HEK293T (cell line): ENCODE data around the gene ZMYM2.
"Not testable (repeated sequence)": the region's sequence is repeated elsewhere in the genome, so short reads cannot be mapped to it uniquely, and the experiment has no call there.

Source experiments
- CTCF ChIA-PET: fragments of 350-600 bp; formaldehyde crosslinking; extraction: SDS; loops from one replicate; lab custom pipeline; 2021; ENCODE audit warnings: antibody characterized with exemption, inconsistent platforms; lab: Yijun Ruan, JAX
- POLR2A ChIA-PET: fragments of 350-600 bp; formaldehyde crosslinking; extraction: SDS; loops from one replicate; lab custom pipeline; 2020; ENCODE audit warnings: antibody characterized with exemption, inconsistent platforms; lab: Yijun Ruan, JAX
- DNase-seq: peaks from one replicate; pipeline ENCODE4 v3.0.0; 2012; ENCODE audit warnings: mixed read lengths; ENCODE audit errors: extremely low spot score
- ARNT ChIP-seq: fragments of 450-650 bp; IDR thresholded peaks from 2 replicates; pipeline ENCODE4 v1.6.1; 2017; ENCODE audit warnings: mild to moderate bottlenecking
- BHLHE40 ChIP-seq: fragments of 450-650 bp; IDR thresholded peaks from 2 replicates; pipeline ENCODE4 v1.6.1; 2016; ENCODE audit warnings: mild to moderate bottlenecking, moderate library complexity, borderline replicate concordance
- CTBP1 ChIP-seq: fragments of 450-650 bp; IDR thresholded peaks from 2 replicates; pipeline ENCODE4 v1.6.1; 2016; ENCODE audit warnings: borderline replicate concordance
- ELF4 ChIP-seq: fragments of 450-650 bp; IDR thresholded peaks from 2 replicates; pipeline ENCODE4 v1.6.1; 2017; ENCODE audit warnings: antibody characterized with exemption
- FOXA1 ChIP-seq: fragments of 450-650 bp; IDR thresholded peaks from 2 replicates; pipeline ENCODE4 v1.6.1; 2016; ENCODE audit warnings: mild to moderate bottlenecking
- FOXK2 ChIP-seq: fragments of 450-650 bp; IDR thresholded peaks from 2 replicates; pipeline ENCODE4 v1.6.1; 2016; ENCODE audit warnings: mild to moderate bottlenecking
- FOXM1 ChIP-seq: fragments of 450-650 bp; IDR thresholded peaks from 2 replicates; pipeline ENCODE4 v1.6.1; 2017; ENCODE audit warnings: mild to moderate bottlenecking, borderline replicate concordance
- HDGF ChIP-seq: fragments of 450-650 bp; IDR thresholded peaks from 2 replicates; pipeline ENCODE4 v1.6.1; 2017; ENCODE audit warnings: antibody characterized with exemption, borderline replicate concordance
- L3MBTL2 ChIP-seq: fragments of 450-650 bp; conservative IDR thresholded peaks from 2 replicates; pipeline ENCODE4 v1.6.1; 2016; ENCODE audit warnings: mild to moderate bottlenecking
- LEF1 ChIP-seq: fragments of 450-650 bp; IDR thresholded peaks from 2 replicates; pipeline ENCODE4 v1.6.1; 2017; ENCODE audit warnings: mild to moderate bottlenecking, borderline replicate concordance
- NFRKB ChIP-seq: fragments of 450-650 bp; IDR thresholded peaks from 2 replicates; pipeline ENCODE4 v1.6.1; 2016; ENCODE audit warnings: mild to moderate bottlenecking, moderate library complexity
- SP1 ChIP-seq: fragments of 450-650 bp; IDR thresholded peaks from 2 replicates; pipeline ENCODE4 v1.6.1; 2017
- SUZ12 ChIP-seq: fragments of 450-650 bp; IDR thresholded peaks from 2 replicates; pipeline ENCODE4 v1.6.1; 2016; ENCODE audit warnings: mild to moderate bottlenecking
- TARDBP ChIP-seq: fragments of 450-650 bp; IDR thresholded peaks from 2 replicates; pipeline ENCODE4 v1.6.1; 2016
- ZNF384 ChIP-seq: fragments of 450-650 bp; IDR thresholded peaks from 2 replicates; pipeline ENCODE4 v1.6.1; 2016
- TF ChIP-seq, protein P1 (sequence below): fragments of 450-650 bp; IDR thresholded peaks from 2 replicates; pipeline ENCODE4 v1.6.1; 2016

Gene ZMYM2

DNA sequence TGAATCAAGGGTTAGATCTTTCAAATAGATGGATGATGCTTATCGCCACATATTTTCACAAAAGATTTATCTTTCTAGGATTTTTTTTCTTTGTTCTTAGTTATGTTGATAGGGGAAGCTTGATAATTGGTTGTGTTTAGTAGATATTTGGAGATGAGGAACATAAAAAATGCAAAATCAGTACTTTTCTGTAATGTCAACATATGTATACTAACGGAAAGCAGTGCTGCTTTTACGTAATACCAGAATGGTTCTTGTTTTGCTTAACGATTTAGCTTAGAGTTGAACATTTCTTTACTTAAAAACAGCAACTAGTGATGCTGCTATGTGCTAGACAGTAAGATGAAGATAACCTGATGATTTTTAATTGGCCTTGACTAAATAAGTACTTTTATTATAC is 3.0 kb downstream of the ZMYM2 start:
- POLR2A ChIA-PET = no interaction called here
- TF ChIP-seq SP1 (no peak), ELF4 (no peak), TARDBP (no peak), ZNF384 (no peak), LEF1 (no peak), FOXM1 (no peak), FOXA1 (no peak), NFRKB (no peak), CTBP1 (no peak), FOXK2 (no peak), ARNT (no peak), L3MBTL2 (no peak), SUZ12 (no peak), BHLHE40 (no peak), HDGF (no peak)
- TF ChIP-seq, protein P1, sequence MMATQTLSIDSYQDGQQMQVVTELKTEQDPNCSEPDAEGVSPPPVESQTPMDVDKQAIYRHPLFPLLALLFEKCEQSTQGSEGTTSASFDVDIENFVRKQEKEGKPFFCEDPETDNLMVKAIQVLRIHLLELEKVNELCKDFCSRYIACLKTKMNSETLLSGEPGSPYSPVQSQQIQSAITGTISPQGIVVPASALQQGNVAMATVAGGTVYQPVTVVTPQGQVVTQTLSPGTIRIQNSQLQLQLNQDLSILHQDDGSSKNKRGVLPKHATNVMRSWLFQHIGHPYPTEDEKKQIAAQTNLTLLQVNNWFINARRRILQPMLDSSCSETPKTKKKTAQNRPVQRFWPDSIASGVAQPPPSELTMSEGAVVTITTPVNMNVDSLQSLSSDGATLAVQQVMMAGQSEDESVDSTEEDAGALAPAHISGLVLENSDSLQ = no peak
- DNase-seq = no peak
- CTCF ChIA-PET = no interaction called here

DNA sequence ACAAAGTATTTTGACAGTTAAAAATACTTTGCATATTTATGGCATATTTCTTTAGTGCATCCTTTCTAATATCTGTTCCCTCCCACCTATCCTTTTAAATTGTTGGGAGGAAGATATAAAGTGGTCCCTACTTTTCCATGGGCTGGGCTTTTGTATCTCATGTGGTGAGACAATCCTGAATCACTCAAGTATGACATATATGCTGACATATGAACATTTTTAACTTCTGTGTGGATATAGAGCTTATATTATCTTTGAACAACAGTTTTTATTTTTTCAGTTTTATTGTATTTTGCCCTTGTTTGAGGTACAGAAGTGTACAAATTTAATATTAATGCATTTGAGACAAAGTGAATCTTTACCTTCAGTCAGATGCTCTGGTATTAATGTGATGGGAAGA is 3.4 kb downstream of the ZMYM2 start:
- DNase-seq = no peak
- ChIA-PET POLR2A (no interaction called here), CTCF (no interaction called here)
- TF ChIP-seq FOXK2 (no peak), L3MBTL2 (no peak), ZNF384 (no peak), SUZ12 (no peak), FOXA1 (no peak), CTBP1 (no peak), HDGF (no peak), ELF4 (no peak), LEF1 (no peak), FOXM1 (no peak), ARNT (no peak), BHLHE40 (no peak), TARDBP (no peak), NFRKB (no peak), SP1 (no peak)
- TF ChIP-seq, protein P1 = no peak

DNA sequence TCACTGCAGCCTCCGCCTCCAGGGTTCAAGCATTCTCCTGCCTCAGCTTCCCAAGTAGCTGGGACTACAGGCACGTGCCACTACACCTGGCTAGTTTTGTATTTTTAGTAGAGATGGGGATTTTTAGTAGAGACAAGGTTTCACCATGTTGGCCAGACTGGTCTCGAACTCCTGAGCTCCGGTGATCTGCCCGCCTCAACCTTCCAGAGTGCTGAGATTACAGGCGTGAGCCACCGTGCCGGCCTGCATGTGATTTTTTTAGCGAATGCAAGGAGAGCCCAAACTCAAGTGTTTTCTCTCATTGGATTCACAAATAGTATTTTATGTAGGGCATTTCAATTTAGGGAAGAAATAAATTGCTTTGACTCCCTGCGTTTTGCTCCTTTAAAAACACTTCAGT is 4.4 kb downstream of the ZMYM2 start:
- no peak for DNase-seq
- CTCF ChIA-PET = no interaction called here
- no peak for TF ChIP-seq NFRKB
- TF ChIP-seq, protein P1 = no peak
- TF ChIP-seq TARDBP = no peak
- no peak for TF ChIP-seq FOXA1
- TF ChIP-seq SUZ12 = no peak
- TF ChIP-seq BHLHE40 = no peak
- TF ChIP-seq SP1 = no peak
- TF ChIP-seq L3MBTL2 = no peak
- TF ChIP-seq LEF1 = no peak
- no peak for TF ChIP-seq FOXK2
- TF ChIP-seq HDGF = no peak
- TF ChIP-seq CTBP1 = no peak
- TF ChIP-seq FOXM1 = no peak
- POLR2A ChIA-PET = no interaction called here

- ChIA-PET POLR2A (no interaction called here), CTCF (no interaction called here)
- no peak for TF ChIP-seq SP1
- TF ChIP-seq ELF4 = no peak
- TF ChIP-seq ARNT = no peak
- TF ChIP-seq L3MBTL2 = no peak
- no peak for DNase-seq
Measured at GRCh38 chr13:19967621-19968020, 9.1 kb downstream of the ZMYM2 start.

GRCh38 chr13:19974498-19975009 is 16.0 kb downstream of the ZMYM2 start:
- DNase-seq, CTCF ChIA-PET, POLR2A ChIA-PET: not testable (repeated sequence)

DNA sequence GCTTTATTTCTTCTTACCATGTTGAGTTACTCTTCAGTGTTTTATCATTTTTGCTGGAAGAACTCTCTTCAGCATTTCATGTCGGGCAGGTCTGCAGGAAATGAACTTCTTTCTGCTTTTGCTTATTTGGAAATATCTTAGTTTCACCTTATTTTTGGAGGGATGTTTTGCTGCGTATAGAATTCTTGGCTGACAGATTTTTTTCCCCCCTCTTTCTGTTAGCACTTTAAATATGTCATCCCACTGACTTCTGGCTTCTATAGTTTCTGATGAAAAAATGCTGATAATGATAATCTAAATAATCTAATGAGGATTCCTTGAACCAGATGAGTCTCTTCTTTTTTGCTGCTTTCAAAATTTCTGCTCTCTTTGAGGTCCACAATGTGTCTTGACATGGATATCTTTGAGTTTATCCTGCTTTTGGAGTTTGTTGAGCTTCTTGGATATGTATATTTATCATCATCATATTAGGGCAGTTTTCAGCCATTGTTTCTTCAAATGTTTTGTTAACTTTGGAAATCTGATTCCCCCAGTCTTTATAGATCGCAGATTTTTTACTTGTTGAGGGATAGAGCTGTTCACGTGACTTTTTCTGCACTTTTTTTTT is 20.4 kb downstream of the ZMYM2 start:
- DNase-seq = no peak
- ChIA-PET POLR2A (no interaction called here), CTCF (no interaction called here)
- TF ChIP-seq NFRKB (no peak), TARDBP (no peak), CTBP1 (no peak), HDGF (no peak), FOXK2 (no peak), SUZ12 (no peak), ZNF384 (no peak), BHLHE40 (no peak), L3MBTL2 (no peak)
